H1 (cell line): Measurements from ENCODE around the gene CAMKMT. TPM values are rescaled to one million over a fixed set of nuclear protein-coding genes. Genes with fewer than 3 reads are reported as not detected.
A peak's percentile ranks its signal among the peaks of the same experiment; 100 is the strongest.

Source experiments
- CTBP2 ChIP-seq: IDR thresholded peaks from 2 replicates; pipeline ENCODE4 v1.7.0; 2011; ENCODE audit warnings: borderline replicate concordance, mild to moderate bottlenecking, moderate library complexity, mixed read lengths, low read length; ENCODE audit not compliant: insufficient read depth, insufficient read length
- NANOG ChIP-seq: IDR thresholded peaks from 2 replicates; pipeline ENCODE4 v1.6.1; 2011; ENCODE audit warnings: low read length, low read depth, mild to moderate bottlenecking, inconsistent platforms; ENCODE audit not compliant: insufficient read depth, poor library complexity, severe bottlenecking
- SP1 ChIP-seq: IDR thresholded peaks from 2 replicates; pipeline ENCODE4 v1.6.1; 2011; ENCODE audit warnings: low read depth, low read length
- TEAD4 ChIP-seq: IDR thresholded peaks from 2 replicates; pipeline ENCODE4 v1.6.1; 2012; ENCODE audit warnings: low read depth, low read length, inconsistent platforms, mixed read lengths
- ZNF274 ChIP-seq: IDR thresholded peaks from 2 replicates; pipeline ENCODE4 v1.7.0; 2012; ENCODE audit warnings: low read length, borderline replicate concordance; ENCODE audit errors: extremely low read depth
- polyA plus RNA-seq, 7 experiments: library from polyadenylated mRNA; depleted of rRNA in 3 of 7; stranded (reverse) in 5 of 7; unstranded in 2 of 7; fragments of >200 nt in 5 of 7; fragments of 200-250 nt in 2 of 7; gene quantifications; 1 replicate in 5 of 7; 2 replicates in 1 of 7; 4 replicates in 1 of 7; pipeline versions ENCODE4 v1.2.1 to v1.2.3, GENCODE V29; 2011 to 2013; ENCODE audit warnings: missing spikeins in 2 of 7, mixed read lengths in 2 of 7
- total RNA-seq: library from RNA; stranded (reverse); fragmentation: NEBNext Ultra II Directional; extraction: Animal tissue kit (Norgen Biotek cat#: 25700); gene quantifications from 2 replicates; pipeline ENCODE4 v1.2.1, GENCODE V29; 2021
- TF ChIP-seq, protein P1 (sequence below): fragments of 300-600 bp; sonication (generic); IDR thresholded peaks from 2 replicates; pipeline ENCODE4 v1.7.1; 2012; ENCODE audit warnings: low read length, moderate library complexity, mild to moderate bottlenecking, inconsistent platforms; ENCODE audit not compliant: insufficient replicate concordance

CAMKMT gene
- total and polyA plus RNA-seq, 2 of the 8 experiments (the other 6 are each of a cell fraction or from before 2014, with no cell fraction given), result 14.7 to 22.4 TPM

- TF ChIP-seq, protein P1, sequence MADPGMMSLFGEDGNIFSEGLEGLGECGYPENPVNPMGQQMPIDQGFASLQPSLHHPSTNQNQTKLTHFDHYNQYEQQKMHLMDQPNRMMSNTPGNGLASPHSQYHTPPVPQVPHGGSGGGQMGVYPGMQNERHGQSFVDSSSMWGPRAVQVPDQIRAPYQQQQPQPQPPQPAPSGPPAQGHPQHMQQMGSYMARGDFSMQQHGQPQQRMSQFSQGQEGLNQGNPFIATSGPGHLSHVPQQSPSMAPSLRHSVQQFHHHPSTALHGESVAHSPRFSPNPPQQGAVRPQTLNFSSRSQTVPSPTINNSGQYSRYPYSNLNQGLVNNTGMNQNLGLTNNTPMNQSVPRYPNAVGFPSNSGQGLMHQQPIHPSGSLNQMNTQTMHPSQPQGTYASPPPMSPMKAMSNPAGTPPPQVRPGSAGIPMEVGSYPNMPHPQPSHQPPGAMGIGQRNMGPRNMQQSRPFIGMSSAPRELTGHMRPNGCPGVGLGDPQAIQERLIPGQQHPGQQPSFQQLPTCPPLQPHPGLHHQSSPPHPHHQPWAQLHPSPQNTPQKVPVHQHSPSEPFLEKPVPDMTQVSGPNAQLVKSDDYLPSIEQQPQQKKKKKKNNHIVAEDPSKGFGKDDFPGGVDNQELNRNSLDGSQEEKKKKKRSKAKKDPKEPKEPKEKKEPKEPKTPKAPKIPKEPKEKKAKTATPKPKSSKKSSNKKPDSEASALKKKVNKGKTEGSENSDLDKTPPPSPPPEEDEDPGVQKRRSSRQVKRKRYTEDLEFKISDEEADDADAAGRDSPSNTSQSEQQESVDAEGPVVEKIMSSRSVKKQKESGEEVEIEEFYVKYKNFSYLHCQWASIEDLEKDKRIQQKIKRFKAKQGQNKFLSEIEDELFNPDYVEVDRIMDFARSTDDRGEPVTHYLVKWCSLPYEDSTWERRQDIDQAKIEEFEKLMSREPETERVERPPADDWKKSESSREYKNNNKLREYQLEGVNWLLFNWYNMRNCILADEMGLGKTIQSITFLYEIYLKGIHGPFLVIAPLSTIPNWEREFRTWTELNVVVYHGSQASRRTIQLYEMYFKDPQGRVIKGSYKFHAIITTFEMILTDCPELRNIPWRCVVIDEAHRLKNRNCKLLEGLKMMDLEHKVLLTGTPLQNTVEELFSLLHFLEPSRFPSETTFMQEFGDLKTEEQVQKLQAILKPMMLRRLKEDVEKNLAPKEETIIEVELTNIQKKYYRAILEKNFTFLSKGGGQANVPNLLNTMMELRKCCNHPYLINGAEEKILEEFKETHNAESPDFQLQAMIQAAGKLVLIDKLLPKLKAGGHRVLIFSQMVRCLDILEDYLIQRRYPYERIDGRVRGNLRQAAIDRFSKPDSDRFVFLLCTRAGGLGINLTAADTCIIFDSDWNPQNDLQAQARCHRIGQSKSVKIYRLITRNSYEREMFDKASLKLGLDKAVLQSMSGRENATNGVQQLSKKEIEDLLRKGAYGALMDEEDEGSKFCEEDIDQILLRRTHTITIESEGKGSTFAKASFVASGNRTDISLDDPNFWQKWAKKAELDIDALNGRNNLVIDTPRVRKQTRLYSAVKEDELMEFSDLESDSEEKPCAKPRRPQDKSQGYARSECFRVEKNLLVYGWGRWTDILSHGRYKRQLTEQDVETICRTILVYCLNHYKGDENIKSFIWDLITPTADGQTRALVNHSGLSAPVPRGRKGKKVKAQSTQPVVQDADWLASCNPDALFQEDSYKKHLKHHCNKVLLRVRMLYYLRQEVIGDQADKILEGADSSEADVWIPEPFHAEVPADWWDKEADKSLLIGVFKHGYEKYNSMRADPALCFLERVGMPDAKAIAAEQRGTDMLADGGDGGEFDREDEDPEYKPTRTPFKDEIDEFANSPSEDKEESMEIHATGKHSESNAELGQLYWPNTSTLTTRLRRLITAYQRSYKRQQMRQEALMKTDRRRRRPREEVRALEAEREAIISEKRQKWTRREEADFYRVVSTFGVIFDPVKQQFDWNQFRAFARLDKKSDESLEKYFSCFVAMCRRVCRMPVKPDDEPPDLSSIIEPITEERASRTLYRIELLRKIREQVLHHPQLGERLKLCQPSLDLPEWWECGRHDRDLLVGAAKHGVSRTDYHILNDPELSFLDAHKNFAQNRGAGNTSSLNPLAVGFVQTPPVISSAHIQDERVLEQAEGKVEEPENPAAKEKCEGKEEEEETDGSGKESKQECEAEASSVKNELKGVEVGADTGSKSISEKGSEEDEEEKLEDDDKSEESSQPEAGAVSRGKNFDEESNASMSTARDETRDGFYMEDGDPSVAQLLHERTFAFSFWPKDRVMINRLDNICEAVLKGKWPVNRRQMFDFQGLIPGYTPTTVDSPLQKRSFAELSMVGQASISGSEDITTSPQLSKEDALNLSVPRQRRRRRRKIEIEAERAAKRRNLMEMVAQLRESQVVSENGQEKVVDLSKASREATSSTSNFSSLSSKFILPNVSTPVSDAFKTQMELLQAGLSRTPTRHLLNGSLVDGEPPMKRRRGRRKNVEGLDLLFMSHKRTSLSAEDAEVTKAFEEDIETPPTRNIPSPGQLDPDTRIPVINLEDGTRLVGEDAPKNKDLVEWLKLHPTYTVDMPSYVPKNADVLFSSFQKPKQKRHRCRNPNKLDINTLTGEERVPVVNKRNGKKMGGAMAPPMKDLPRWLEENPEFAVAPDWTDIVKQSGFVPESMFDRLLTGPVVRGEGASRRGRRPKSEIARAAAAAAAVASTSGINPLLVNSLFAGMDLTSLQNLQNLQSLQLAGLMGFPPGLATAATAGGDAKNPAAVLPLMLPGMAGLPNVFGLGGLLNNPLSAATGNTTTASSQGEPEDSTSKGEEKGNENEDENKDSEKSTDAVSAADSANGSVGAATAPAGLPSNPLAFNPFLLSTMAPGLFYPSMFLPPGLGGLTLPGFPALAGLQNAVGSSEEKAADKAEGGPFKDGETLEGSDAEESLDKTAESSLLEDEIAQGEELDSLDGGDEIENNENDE, result peak; percentile 74
- TF ChIP-seq NANOG, result peak; percentile 78
- 0 out of 2 replicates have a peak, but pooled peaks have one; percentile 64 for TF ChIP-seq SP1
- TF ChIP-seq ZNF274, result no peak
- peak; percentile 43; the same call in 1 of the 2 replicates for TF ChIP-seq TEAD4
- no peak for TF ChIP-seq CTBP2
Measured at GRCh38 chr2:44430342-44430741, 68.6 kb downstream of the CAMKMT start (continued).
